HEK293T (cell line): ENCODE results near the gene H6PD.

Source experiments
- ARNT ChIP-seq: fragments of 450-650 bp; IDR thresholded peaks from 2 replicates; pipeline ENCODE4 v1.6.1; 2017; ENCODE audit warnings: mild to moderate bottlenecking
- CTBP1 ChIP-seq: fragments of 450-650 bp; IDR thresholded peaks from 2 replicates; pipeline ENCODE4 v1.6.1; 2016; ENCODE audit warnings: borderline replicate concordance
- ELF4 ChIP-seq: fragments of 450-650 bp; IDR thresholded peaks from 2 replicates; pipeline ENCODE4 v1.6.1; 2017; ENCODE audit warnings: antibody characterized with exemption
- FOXA1 ChIP-seq: fragments of 450-650 bp; IDR thresholded peaks from 2 replicates; pipeline ENCODE4 v1.6.1; 2016; ENCODE audit warnings: mild to moderate bottlenecking
- FOXM1 ChIP-seq: fragments of 450-650 bp; IDR thresholded peaks from 2 replicates; pipeline ENCODE4 v1.6.1; 2017; ENCODE audit warnings: mild to moderate bottlenecking, borderline replicate concordance
- HDGF ChIP-seq: fragments of 450-650 bp; IDR thresholded peaks from 2 replicates; pipeline ENCODE4 v1.6.1; 2017; ENCODE audit warnings: antibody characterized with exemption, borderline replicate concordance
- LEF1 ChIP-seq: fragments of 450-650 bp; IDR thresholded peaks from 2 replicates; pipeline ENCODE4 v1.6.1; 2017; ENCODE audit warnings: mild to moderate bottlenecking, borderline replicate concordance
- SP1 ChIP-seq: fragments of 450-650 bp; IDR thresholded peaks from 2 replicates; pipeline ENCODE4 v1.6.1; 2017
- SUZ12 ChIP-seq: fragments of 450-650 bp; IDR thresholded peaks from 2 replicates; pipeline ENCODE4 v1.6.1; 2016; ENCODE audit warnings: mild to moderate bottlenecking
- TARDBP ChIP-seq: fragments of 450-650 bp; IDR thresholded peaks from 2 replicates; pipeline ENCODE4 v1.6.1; 2016
- ZNF384 ChIP-seq: fragments of 450-650 bp; IDR thresholded peaks from 2 replicates; pipeline ENCODE4 v1.6.1; 2016

DNA sequence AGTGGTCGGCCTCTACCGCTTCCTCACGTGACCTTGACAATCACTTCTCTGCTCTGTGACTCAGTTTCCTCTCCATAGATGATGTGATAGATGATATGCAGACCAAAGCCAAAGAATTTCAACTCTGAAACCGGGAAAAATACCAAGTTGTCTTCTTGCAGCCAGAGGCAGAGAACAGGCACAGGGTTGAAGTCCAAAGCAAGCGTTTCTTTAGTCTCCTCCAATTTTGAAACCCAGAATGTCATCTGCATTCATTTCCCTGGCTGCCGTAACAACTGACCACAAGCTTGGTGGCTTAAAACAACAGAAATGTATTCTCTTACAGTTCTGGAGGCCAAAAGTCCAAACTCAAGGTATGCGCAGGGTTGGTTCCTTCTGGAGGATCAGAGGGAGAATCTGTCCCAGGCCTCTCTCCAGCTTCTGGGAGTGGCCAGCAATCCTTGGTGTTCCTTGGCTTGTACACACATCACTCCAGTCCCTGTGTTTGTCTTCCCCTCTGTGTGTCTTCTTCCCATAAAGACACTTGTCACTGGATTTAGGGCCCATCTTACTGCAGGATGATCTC lies 30.3 kb upstream of the H6PD start:
- no peak for TF ChIP-seq SP1
- TF ChIP-seq FOXA1: no peak
- no peak for TF ChIP-seq ELF4
- TF ChIP-seq ZNF384: no peak
- TF ChIP-seq HDGF: no peak
- TF ChIP-seq TARDBP: no peak
- no peak for TF ChIP-seq LEF1
- TF ChIP-seq SUZ12: no peak
- TF ChIP-seq ARNT: no peak
- TF ChIP-seq CTBP1: no peak
- TF ChIP-seq FOXM1: no peak
